HepG2 (cell line): ENCODE measurements around the gene SNX2. TPM values are rescaled to one million over a fixed set of nuclear protein-coding genes. Genes with fewer than 3 reads are reported as not detected.

ENCODE experiments used
- ATF2 ChIP-seq: sonication (generic); formaldehyde crosslinking; IDR thresholded peaks from 2 replicates; pipeline ENCODE4 v1.4.0; 2020; ENCODE audit warnings: missing genetic modification reagents
- EP300 ChIP-seq, 3 experiments: sonication (generic) in 1 of 3; formaldehyde crosslinking in 1 of 3; IDR thresholded peaks; 2 replicates each; pipeline versions ENCODE4 v1.5.1 to v1.6.1; 2011 to 2020; ENCODE audit warnings: low read depth in 2 of 3, low read length in 2 of 3, borderline replicate concordance in 1 of 3, improper control_type of control experiment in 1 of 3, mild to moderate bottlenecking in 1 of 3, missing genetic modification reagents in 1 of 3, moderate library complexity in 1 of 3
- FIP1L1 ChIP-seq: fragments of 200-400 bp; formaldehyde crosslinking; IDR thresholded peaks from 2 replicates; pipeline ENCODE4 v1.6.1; 2018; ENCODE audit warnings: low read depth, mild to moderate bottlenecking, low read length, moderate library complexity, borderline replicate concordance; ENCODE audit not compliant: insufficient read depth
- FOXJ3 ChIP-seq: sonication (generic); formaldehyde crosslinking; IDR thresholded peaks from 2 replicates; pipeline ENCODE4 v1.4.0; 2020; ENCODE audit warnings: missing genetic modification reagents, mild to moderate bottlenecking, borderline replicate concordance
- HNRNPH1 ChIP-seq: fragments of 200-400 bp; formaldehyde crosslinking; optimal IDR thresholded peaks from 2 replicates; pipeline ENCODE3; 2017; ENCODE audit warnings: mild to moderate bottlenecking, low read depth, low read length
- KDM3A ChIP-seq: IDR thresholded peaks from 2 replicates; pipeline ENCODE4 v1.6.1; 2018; ENCODE audit warnings: low read depth, missing compliant biosample characterization
- NFYB ChIP-seq: sonication (generic); formaldehyde crosslinking; IDR thresholded peaks from 2 replicates; pipeline ENCODE4 v1.4.0; 2020; ENCODE audit warnings: missing genetic modification reagents
- PATZ1 ChIP-seq: sonication (generic); formaldehyde crosslinking; IDR thresholded peaks from 2 replicates; pipeline ENCODE4 v1.4.0; 2020; ENCODE audit warnings: missing genetic modification reagents
- SNAI1 ChIP-seq: sonication (generic); formaldehyde crosslinking; IDR thresholded peaks from 2 replicates; pipeline ENCODE4 v1.5.0; 2020; ENCODE audit warnings: mild to moderate bottlenecking, missing genetic modification reagents, borderline replicate concordance
- SYNCRIP ChIP-seq: fragments of 200-400 bp; formaldehyde crosslinking; IDR thresholded peaks from 2 replicates; pipeline ENCODE4 v1.6.1; 2018; ENCODE audit warnings: mild to moderate bottlenecking, low read depth, low read length; ENCODE audit not compliant: insufficient read depth
- TEAD2 ChIP-seq: sonication (generic); formaldehyde crosslinking; IDR thresholded peaks from 2 replicates; pipeline ENCODE4 v1.9.0; 2021; ENCODE audit warnings: missing genetic modification reagents
- THAP8 ChIP-seq: sonication (generic); formaldehyde crosslinking; IDR thresholded peaks from 2 replicates; pipeline ENCODE4 v1.5.1; 2020; ENCODE audit warnings: missing genetic modification reagents, mild to moderate bottlenecking, borderline replicate concordance
- ZBTB33 ChIP-seq: sonication (generic); formaldehyde crosslinking; IDR thresholded peaks from 2 replicates; pipeline ENCODE4 v1.4.0; 2020; ENCODE audit warnings: missing genetic modification reagents
- ZNF232 ChIP-seq: sonication (generic); formaldehyde crosslinking; IDR thresholded peaks from 2 replicates; pipeline ENCODE4 v1.4.0; 2020; ENCODE audit warnings: missing genetic modification reagents, borderline replicate concordance
- ZNF430 ChIP-seq: sonication (generic); formaldehyde crosslinking; IDR thresholded peaks from 2 replicates; pipeline ENCODE4 v1.9.0; 2021; ENCODE audit warnings: mild to moderate bottlenecking, missing genetic modification reagents
- ZNF501 ChIP-seq: sonication (generic); formaldehyde crosslinking; IDR thresholded peaks from 2 replicates; pipeline ENCODE4 v1.5.1; 2020; ENCODE audit warnings: mild to moderate bottlenecking, moderate library complexity, missing genetic modification reagents
- ZNF687 ChIP-seq: sonication (generic); formaldehyde crosslinking; IDR thresholded peaks from 2 replicates; pipeline ENCODE4 v1.5.1; 2020; ENCODE audit warnings: mild to moderate bottlenecking, missing genetic modification reagents, moderate library complexity
- polyA plus RNA-seq, 8 experiments: library from polyadenylated mRNA; depleted of rRNA in 3 of 8; stranded (reverse) in 7 of 8; unstranded in 1 of 8; fragments of >200 nt; fragmentation: Illumina TruSeq in 4 of 8; extraction: Trizol in 4 of 8; gene quantifications; 2 replicates each; pipeline versions ENCODE4 v1.2.1 to v1.2.3, GENCODE V29; 2011 to 2016; ENCODE audit warnings: low read depth in 4 of 8, missing spikeins in 1 of 8, mixed read lengths in 1 of 8; ENCODE audit not compliant: insufficient read depth in 1 of 8
- total RNA-seq, 5 experiments: library from RNA; depleted of rRNA; stranded (reverse); fragments of >200 nt; fragmentation: Illumina TruSeq; extraction: Trizol; gene quantifications; 2 replicates each; pipeline ENCODE4 v1.2.3, GENCODE V29; 2016; ENCODE audit warnings: low read depth in 1 of 5

The SNX2 gene
- total and polyA plus RNA-seq, 2 of the 13 experiments (the other 11 are each of a cell fraction or from before 2014, with no cell fraction given), result 26.4 to 78.8 TPM

GRCh38 chr5:122774861-122775549, at the start of gene SNX2 (continued):
- TF ChIP-seq ATF2 (CRISPR knock-in tag), result no peak
- TF ChIP-seq ZNF501 (CRISPR knock-in tag), result no peak; the same call in 1 of the 2 replicates
- TF ChIP-seq FOXJ3 (CRISPR knock-in tag), result no peak
- no peak; the same call in 1 of the 2 replicates for TF ChIP-seq ZBTB33 (CRISPR knock-in tag)
- TF ChIP-seq THAP8 (CRISPR knock-in tag), result no peak
- no peak for TF ChIP-seq SNAI1 (CRISPR knock-in tag)
- peak; percentile 77; the same call in 1 of the 2 replicates for TF ChIP-seq ZNF232 (CRISPR knock-in tag)
- peak; percentile 32 for TF ChIP-seq PATZ1 (CRISPR knock-in tag)
- TF ChIP-seq FIP1L1, result no peak
- no peak for TF ChIP-seq SYNCRIP
- TF ChIP-seq EP300 (IDR thresholded peaks at IDR 0.05; ENCODE audit: low read depth in 2 of 2, low read length in 2 of 2), result no peak
- no peak for TF ChIP-seq EP300 (CRISPR knock-in tag; IDR thresholded peaks at IDR 0.05; ENCODE audit: borderline replicate concordance)
- peak; percentile 85 for TF ChIP-seq ZNF687 (CRISPR knock-in tag)
- TF ChIP-seq KDM3A (CRISPR knock-in tag), result no peak
- TF ChIP-seq ZNF430 (CRISPR knock-in tag), result no peak
- no peak for TF ChIP-seq NFYB (CRISPR knock-in tag)
- TF ChIP-seq HNRNPH1, result no peak
- TF ChIP-seq TEAD2 (CRISPR knock-in tag), result no peak
